MM.1S (cell line): Measurements from ENCODE around the gene SGMS1.

Experiments
- DNase-seq: peaks from one replicate; pipeline ENCODE4 v3.0.0-alpha.2; 2015
- H2AFZ ChIP-seq: fragments of 300-600 bp; sonication (generic); 2 replicates; pipeline ENCODE4 v1.6.0; 2016; ENCODE audit warnings: antibody characterized with exemption, low read length
- H3F3A ChIP-seq: fragments of 300-600 bp; sonication (generic); 2 replicates; pipeline ENCODE4 v1.6.1; 2016; ENCODE audit warnings: mild to moderate bottlenecking, antibody characterized with exemption, low read length, moderate library complexity, mixed read lengths; ENCODE audit not compliant: insufficient read depth
- H3K27ac ChIP-seq: fragments of 300-600 bp; sonication (generic); 2 replicates; pipeline ENCODE4 v1.5.1; 2016; ENCODE audit warnings: mild to moderate bottlenecking, low read length
- H3K27me3 ChIP-seq: fragments of 300-600 bp; sonication (generic); replicated peaks from 2 replicates; pipeline ENCODE4 v1.6.0; 2016; ENCODE audit warnings: low read length; ENCODE audit not compliant: insufficient read depth
- H3K36me3 ChIP-seq: fragments of 300-600 bp; sonication (generic); replicated peaks from 2 replicates; pipeline ENCODE4 v1.6.1; 2016; ENCODE audit warnings: mild to moderate bottlenecking, low read length, mixed read lengths; ENCODE audit not compliant: insufficient read depth
- H3K4me1 ChIP-seq: fragments of 300-600 bp; sonication (generic); 2 replicates; pipeline ENCODE4 v1.6.1; 2016; ENCODE audit warnings: low read length, mixed read lengths
- H3K4me2 ChIP-seq: fragments of 300-600 bp; sonication (generic); 2 replicates; pipeline ENCODE4 v1.6.0; 2016; ENCODE audit warnings: low read depth, low read length
- H3K4me3 ChIP-seq: fragments of 300-600 bp; sonication (generic); 2 replicates; pipeline ENCODE4 v1.5.1; 2016; ENCODE audit warnings: low read length, mixed read lengths
- H3K79me2 ChIP-seq: fragments of 300-600 bp; sonication (generic); 2 replicates; pipeline ENCODE4 v1.6.1; 2016; ENCODE audit warnings: mixed run types, low read length, mixed read lengths
- H3K9ac ChIP-seq: fragments of 300-600 bp; sonication (generic); 2 replicates; pipeline ENCODE4 v1.6.1; 2016; ENCODE audit warnings: low read length, mixed read lengths
- H3K9me2 ChIP-seq: fragments of 300-600 bp; sonication (generic); replicated peaks from 2 replicates; pipeline ENCODE4 v1.6.1; 2016; ENCODE audit warnings: mild to moderate bottlenecking, low read length, mixed read lengths; ENCODE audit not compliant: insufficient read depth
- H3K9me3 ChIP-seq: fragments of 300-600 bp; sonication (generic); replicated peaks from 2 replicates; pipeline ENCODE4 v1.6.1; 2016; ENCODE audit warnings: mild to moderate bottlenecking, low read length, mixed read lengths; ENCODE audit not compliant: insufficient read depth
- H4K20me1 ChIP-seq: fragments of 300-600 bp; sonication (generic); 2 replicates; pipeline ENCODE4 v1.6.1; 2016; ENCODE audit warnings: mild to moderate bottlenecking, low read length, moderate library complexity, mixed read lengths; ENCODE audit not compliant: insufficient read depth
- EZH2 ChIP-seq: fragments of 300-600 bp; sonication (generic); optimal IDR thresholded peaks from 2 replicates; pipeline ENCODE3; 2017; ENCODE audit warnings: low read depth, mild to moderate bottlenecking, antibody characterized with exemption, low read length, mixed read lengths
- EZH2phosphoT487 ChIP-seq: fragments of 300-600 bp; sonication (generic); IDR thresholded peaks from 2 replicates; pipeline ENCODE4 v1.6.1; 2018; ENCODE audit warnings: antibody characterized with exemption, low read length
- TF ChIP-seq, protein P1 (sequence below): fragments of 300-600 bp; sonication (generic); IDR thresholded peaks from 2 replicates; pipeline ENCODE4 v1.5.1; 2016; ENCODE audit warnings: antibody characterized with exemption, low read length, mixed read lengths

Gene SGMS1

DNA sequence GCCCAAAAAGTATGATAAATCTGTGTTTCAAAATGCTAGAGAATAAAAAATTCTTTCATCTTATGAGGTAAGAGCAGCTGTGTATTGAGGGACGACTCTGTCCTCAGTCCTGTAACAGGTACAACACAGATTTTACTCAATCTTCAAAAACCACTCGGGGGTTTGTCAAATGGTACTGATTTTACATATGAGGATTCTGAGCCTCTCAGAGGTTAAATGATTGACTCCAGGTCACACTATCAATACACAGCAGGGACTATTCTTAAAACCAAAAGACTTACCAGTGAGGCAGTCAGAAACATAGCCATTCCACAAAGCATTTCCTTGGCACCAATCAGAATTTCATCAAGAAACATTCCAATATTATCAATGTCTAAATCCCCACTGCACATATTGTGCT, 95.5 kb downstream of the SGMS1 start:
- H3K9me3 ChIP-seq = no peaks in the 10 kb centered on the region
- no peaks in the 10 kb centered on the region for H3K36me3 ChIP-seq
- no peaks in the 10 kb centered on the region for H3F3A ChIP-seq
- H3K9ac ChIP-seq = no peak overlapping the region
- H3K79me2 ChIP-seq = peaks cover 3% of the 10 kb centered on the region; the same call in 1 of the 2 replicates
- H2AFZ ChIP-seq = no peak overlapping the region
- no peak overlapping the region for H3K27ac ChIP-seq
- H3K4me3 ChIP-seq = no peak overlapping the region
- TF ChIP-seq EZH2phosphoT487 = no peak
- TF ChIP-seq, protein P1, sequence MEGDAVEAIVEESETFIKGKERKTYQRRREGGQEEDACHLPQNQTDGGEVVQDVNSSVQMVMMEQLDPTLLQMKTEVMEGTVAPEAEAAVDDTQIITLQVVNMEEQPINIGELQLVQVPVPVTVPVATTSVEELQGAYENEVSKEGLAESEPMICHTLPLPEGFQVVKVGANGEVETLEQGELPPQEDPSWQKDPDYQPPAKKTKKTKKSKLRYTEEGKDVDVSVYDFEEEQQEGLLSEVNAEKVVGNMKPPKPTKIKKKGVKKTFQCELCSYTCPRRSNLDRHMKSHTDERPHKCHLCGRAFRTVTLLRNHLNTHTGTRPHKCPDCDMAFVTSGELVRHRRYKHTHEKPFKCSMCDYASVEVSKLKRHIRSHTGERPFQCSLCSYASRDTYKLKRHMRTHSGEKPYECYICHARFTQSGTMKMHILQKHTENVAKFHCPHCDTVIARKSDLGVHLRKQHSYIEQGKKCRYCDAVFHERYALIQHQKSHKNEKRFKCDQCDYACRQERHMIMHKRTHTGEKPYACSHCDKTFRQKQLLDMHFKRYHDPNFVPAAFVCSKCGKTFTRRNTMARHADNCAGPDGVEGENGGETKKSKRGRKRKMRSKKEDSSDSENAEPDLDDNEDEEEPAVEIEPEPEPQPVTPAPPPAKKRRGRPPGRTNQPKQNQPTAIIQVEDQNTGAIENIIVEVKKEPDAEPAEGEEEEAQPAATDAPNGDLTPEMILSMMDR = no peak
- no peak for TF ChIP-seq EZH2
- H4K20me1 ChIP-seq = no peaks in the 10 kb centered on the region
- H3K4me2 ChIP-seq = no peak overlapping the region
- H3K4me1 ChIP-seq = no peaks in the 10 kb centered on the region
- DNase-seq = no peak
- H3K9me2 ChIP-seq = no peaks in the 10 kb centered on the region
- no peaks in the 10 kb centered on the region for H3K27me3 ChIP-seq

GRCh38 chr10:50527442-50528043, 96.2 kb downstream of the SGMS1 start:
- H3K9me3 ChIP-seq = no peaks in the 10 kb centered on the region
- no peak overlapping the region for H3K9ac ChIP-seq
- no peaks in the 10 kb centered on the region for H3K27me3 ChIP-seq
- no peak for DNase-seq
- H3K27ac ChIP-seq = no peak overlapping the region
- H3K4me1 ChIP-seq = no peaks in the 10 kb centered on the region
- peaks cover 8% of the 10 kb centered on the region; the same call in 1 of the 2 replicates for H3K79me2 ChIP-seq
- H2AFZ ChIP-seq = no peak overlapping the region
- H3F3A ChIP-seq = no peaks in the 10 kb centered on the region
- H3K4me2 ChIP-seq = no peak overlapping the region
- H4K20me1 ChIP-seq = no peaks in the 10 kb centered on the region
- no peak overlapping the region for H3K4me3 ChIP-seq
- no peaks in the 10 kb centered on the region for H3K36me3 ChIP-seq
- TF ChIP-seq, protein P1 = no peak
- TF ChIP-seq EZH2 (no peak), EZH2phosphoT487 (no peak)
- no peaks in the 10 kb centered on the region for H3K9me2 ChIP-seq

GRCh38 chr10:50526185-50526584, 97.6 kb downstream of the SGMS1 start:
- DNase-seq = no peak
- Histone ChIP-seq H4K20me1 (no peaks in the 10 kb centered on the region), H3K4me3 (no peak overlapping the region), H3K79me2 (peaks cover 8% of the 10 kb centered on the region; the same call in 1 of the 2 replicates), H3K9me3 (no peaks in the 10 kb centered on the region), H2AFZ (no peak overlapping the region), H3K4me2 (no peak overlapping the region), H3F3A (no peaks in the 10 kb centered on the region), H3K27ac (no peak overlapping the region), H3K9me2 (no peaks in the 10 kb centered on the region), H3K36me3 (no peaks in the 10 kb centered on the region), H3K27me3 (no peaks in the 10 kb centered on the region), H3K4me1 (no peaks in the 10 kb centered on the region), H3K9ac (no peak overlapping the region)
- no peak for TF ChIP-seq EZH2phosphoT487
- no peak for TF ChIP-seq EZH2
- TF ChIP-seq, protein P1 = no peak
